ENCODE results near the gene MYL2. TPM values are rescaled to one million over a fixed set of nuclear protein-coding genes. Genes with fewer than 3 reads are reported as not detected.
"Not testable (repeated sequence)": the region's sequence is repeated elsewhere in the genome, so short reads cannot be mapped to it uniquely, and the experiment has no call there.

The MYL2 gene
- total and polyA plus RNA-seq, 2 experiments from 2014 or later: not detected

- in situ Hi-C loops (cut with MboI): no loop called here
- H3K4me1 ChIP-seq (ENCODE audit: insufficient read depth): no peaks in the 10 kb centered on the region
- H2AFZ ChIP-seq: no peak overlapping the region
- H3K27ac ChIP-seq: no peak overlapping the region
- no peak overlapping the region for H3K9ac ChIP-seq
- H3K79me2 ChIP-seq (ENCODE audit: insufficient read depth): no peaks in the 10 kb centered on the region
- no peaks in the 10 kb centered on the region for H3K36me3 ChIP-seq (ENCODE audit: low read depth)
- no peaks in the 10 kb centered on the region for H4K20me1 ChIP-seq (ENCODE audit: insufficient read depth)
- no peaks in the 10 kb centered on the region for H3K9me3 ChIP-seq (ENCODE audit: low read depth)
- WGBS, 2 experiments (ENCODE audit: low coverage in 1 of 2, low lambda C conversion rate in 2 of 2, missing lambda C conversion rate in 2 of 2): 57 to 59% methylated on average over 9 of the region's 9 CpGs
- no peak overlapping the region for H3K4me2 ChIP-seq (ENCODE audit: unreplicated experiment)
- H3F3A ChIP-seq (ENCODE audit: insufficient read depth): no peaks in the 10 kb centered on the region
- no peak overlapping the region for H3K4me3 ChIP-seq
- H3K27me3 ChIP-seq (replicated peaks; ENCODE audit: insufficient read depth): peaks cover 25% of the 10 kb centered on the region
- DNase-seq: no peak
- TF ChIP-seq EZH2 (IDR thresholded peaks at IDR 0.05; ENCODE audit: insufficient read depth, poor library complexity, severe bottlenecking): no peak
- TF ChIP-seq EZH2phosphoT487 (IDR thresholded peaks at IDR 0.05; ENCODE audit: insufficient read depth, low read depth): no peak
- no peaks in the 10 kb centered on the region for H3K9me2 ChIP-seq (ENCODE audit: insufficient read depth)
Measured at GRCh38 chr12:110957652-110958051, 37.3 kb upstream of the MYL2 start.

GRCh38 chr12:110957159-110957558 lies 36.8 kb upstream of the MYL2 start:
- no peak for DNase-seq
- Histone ChIP-seq H3K27me3 (replicated peaks; ENCODE audit: insufficient read depth) (peaks cover 25% of the 10 kb centered on the region), H4K20me1 (ENCODE audit: insufficient read depth) (no peaks in the 10 kb centered on the region), H3K4me1 (ENCODE audit: insufficient read depth) (no peaks in the 10 kb centered on the region), H3K36me3 (ENCODE audit: low read depth) (no peaks in the 10 kb centered on the region), H3K27ac (no peak overlapping the region), H3K4me2 (ENCODE audit: unreplicated experiment) (no peak overlapping the region), H3K4me3 (no peak overlapping the region), H3F3A (ENCODE audit: insufficient read depth) (no peaks in the 10 kb centered on the region), H3K9me2 (ENCODE audit: insufficient read depth) (no peaks in the 10 kb centered on the region), H2AFZ (no peak overlapping the region), H3K79me2 (ENCODE audit: insufficient read depth) (no peaks in the 10 kb centered on the region), H3K9ac (no peak overlapping the region), H3K9me3 (ENCODE audit: low read depth) (no peaks in the 10 kb centered on the region)
- 53 to 57% methylated on average over 10 of the region's 10 CpGs for WGBS, 2 experiments (ENCODE audit: low coverage in 1 of 2, low lambda C conversion rate in 2 of 2, missing lambda C conversion rate in 2 of 2)
- TF ChIP-seq EZH2 (IDR thresholded peaks at IDR 0.05; ENCODE audit: insufficient read depth, poor library complexity, severe bottlenecking) (no peak), EZH2phosphoT487 (IDR thresholded peaks at IDR 0.05; ENCODE audit: insufficient read depth, low read depth) (no peak)
- in situ Hi-C loops (cut with MboI): no loop called here

- H3K27ac ChIP-seq; H3F3A ChIP-seq (ENCODE audit: insufficient read depth); H3K4me1 ChIP-seq (ENCODE audit: insufficient read depth); H3K4me3 ChIP-seq; in situ Hi-C loops (cut with MboI); H4K20me1 ChIP-seq (ENCODE audit: insufficient read depth); H3K36me3 ChIP-seq (ENCODE audit: low read depth); H3K4me2 ChIP-seq (ENCODE audit: unreplicated experiment); H3K9ac ChIP-seq; H3K79me2 ChIP-seq (ENCODE audit: insufficient read depth); H2AFZ ChIP-seq; H3K9me3 ChIP-seq (ENCODE audit: low read depth); DNase-seq; H3K9me2 ChIP-seq (ENCODE audit: insufficient read depth): not testable (repeated sequence)
- WGBS, 2 experiments (ENCODE audit: low coverage in 1 of 2, low lambda C conversion rate in 2 of 2, missing lambda C conversion rate in 2 of 2): 88 to 96% methylated on average over 11 to 15 of the region's 31 CpGs
- H3K27me3 ChIP-seq (replicated peaks; ENCODE audit: insufficient read depth): peaks cover 20% of the 10 kb centered on the region; the same call in 1 of the 2 replicates
Measured at GRCh38 chr12:110950867-110951266, 30.5 kb upstream of the MYL2 start.

DNA sequence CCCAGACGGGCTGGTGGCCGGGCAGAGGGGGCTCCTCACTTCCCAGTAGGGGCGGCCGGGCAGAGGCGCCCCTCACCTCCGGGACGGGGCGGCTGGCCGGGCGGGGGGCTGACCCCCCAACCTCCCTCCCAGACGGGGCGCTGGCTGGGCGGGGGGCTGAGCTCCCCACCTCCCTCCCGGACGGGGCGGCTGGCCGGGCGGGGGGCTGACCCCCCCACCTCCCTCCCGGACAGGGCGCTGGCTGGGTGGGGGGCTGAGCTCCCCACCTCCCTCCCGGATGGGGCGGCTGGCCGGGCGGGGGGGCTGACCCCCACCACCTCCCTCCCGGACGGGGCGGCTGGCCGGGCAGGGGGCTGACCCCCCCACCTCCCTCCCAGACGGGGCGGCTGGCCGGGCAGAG lies 30.1 kb upstream of the MYL2 start:
- H3K9me2 ChIP-seq (ENCODE audit: insufficient read depth); H3K79me2 ChIP-seq (ENCODE audit: insufficient read depth); H2AFZ ChIP-seq; DNase-seq; H4K20me1 ChIP-seq (ENCODE audit: insufficient read depth); H3K4me3 ChIP-seq; H3K4me2 ChIP-seq (ENCODE audit: unreplicated experiment); H3K9ac ChIP-seq; H3K27ac ChIP-seq; H3K36me3 ChIP-seq (ENCODE audit: low read depth); in situ Hi-C loops (cut with MboI); H3F3A ChIP-seq (ENCODE audit: insufficient read depth); H3K4me1 ChIP-seq (ENCODE audit: insufficient read depth); H3K9me3 ChIP-seq (ENCODE audit: low read depth): not testable (repeated sequence)
- H3K27me3 ChIP-seq (replicated peaks; ENCODE audit: insufficient read depth): peaks cover 20% of the 10 kb centered on the region; the same call in 1 of the 2 replicates
- 72 to 77% methylated on average over 2 to 15 of the region's 31 CpGs for WGBS, 2 experiments (ENCODE audit: low coverage in 1 of 2, low lambda C conversion rate in 2 of 2, missing lambda C conversion rate in 2 of 2)

DNA sequence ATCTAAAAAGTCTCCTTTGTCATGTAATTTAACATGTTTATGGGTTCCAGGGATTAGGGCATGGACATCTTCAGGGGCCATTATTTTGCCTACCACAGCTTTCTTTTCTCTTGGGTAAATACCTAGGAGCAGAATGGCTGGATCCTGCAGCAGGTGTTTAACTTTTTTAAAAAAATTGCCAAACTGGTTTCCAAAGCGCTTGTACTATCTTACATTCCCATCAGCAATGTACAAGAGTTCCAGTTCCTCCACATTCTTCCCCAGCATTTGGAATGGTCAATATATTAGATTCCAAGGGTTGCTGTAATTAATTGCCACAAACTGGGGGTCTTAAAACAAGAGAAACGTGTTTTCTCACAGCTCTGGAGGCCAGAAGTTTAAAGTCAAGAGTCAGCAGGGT lies 27.7 kb upstream of the MYL2 start:
- Histone ChIP-seq H3K4me1 (ENCODE audit: insufficient read depth) (no peaks in the 10 kb centered on the region), H3K36me3 (ENCODE audit: low read depth) (no peaks in the 10 kb centered on the region), H4K20me1 (ENCODE audit: insufficient read depth) (no peaks in the 10 kb centered on the region), H3K27ac (no peak overlapping the region), H3F3A (ENCODE audit: insufficient read depth) (no peaks in the 10 kb centered on the region), H3K9ac (no peak overlapping the region), H2AFZ (no peak overlapping the region), H3K9me2 (ENCODE audit: insufficient read depth) (no peaks in the 10 kb centered on the region), H3K79me2 (ENCODE audit: insufficient read depth) (no peaks in the 10 kb centered on the region), H3K27me3 (replicated peaks; ENCODE audit: insufficient read depth) (0 out of 2 replicates have a peak, but pooled peaks cover 12% of the 10 kb centered on the region), H3K9me3 (ENCODE audit: low read depth) (no peaks in the 10 kb centered on the region), H3K4me2 (ENCODE audit: unreplicated experiment) (no peak overlapping the region), H3K4me3 (no peak overlapping the region)
- 14 to 24% methylated on average over 2 of the region's 2 CpGs for WGBS, 2 experiments (ENCODE audit: low coverage in 1 of 2, low lambda C conversion rate in 2 of 2, missing lambda C conversion rate in 2 of 2)
- no peak for TF ChIP-seq EZH2 (IDR thresholded peaks at IDR 0.05; ENCODE audit: insufficient read depth, poor library complexity, severe bottlenecking)
- no peak for TF ChIP-seq EZH2phosphoT487 (IDR thresholded peaks at IDR 0.05; ENCODE audit: insufficient read depth, low read depth)
- DNase-seq: no peak
- in situ Hi-C loops (cut with MboI): no loop called here
